ENCODE measurements around the gene TAOK2. TPM values are rescaled to one million over a fixed set of nuclear protein-coding genes. Genes with fewer than 3 reads are reported as not detected.

Gene TAOK2
- total and polyA plus RNA-seq, 2 of the 13 experiments (the other 11 are each of a cell fraction or from before 2014, with no cell fraction given): 17.4 to 43.2 TPM

GRCh38 chr16:29999605-30000004, 25.9 kb downstream of the TAOK2 start:
- Histone ChIP-seq H3K27me3 (ENCODE audit: control insufficient read depth in 1 of 2, insufficient read depth in 2 of 2, low read length in 2 of 2) (peaks cover 0 to 5% of the 10 kb centered on the region in 2 experiments; a peak in 1 of 5 replicates), H3K36me3 (replicated peaks in 1 of 2; ENCODE audit: control insufficient read depth in 1 of 2, insufficient read depth in 2 of 2, low read length in 2 of 2) (peaks cover 0 to 3% of the 10 kb centered on the region in 2 experiments; a peak in 1 of 5 replicates), H4K20me1 (ENCODE audit: insufficient read depth, low read length) (no peaks in the 10 kb centered on the region), H2AFZ (ENCODE audit: low read length) (no peak overlapping the region), H3K9me3 (ENCODE audit: low read length) (no peaks in the 10 kb centered on the region), H3K79me2 (ENCODE audit: insufficient read depth, low read length) (peaks cover 9% of the 10 kb centered on the region), H3K9ac (ENCODE audit: insufficient read depth, low read depth, low read length) (no peak overlapping the region), H3K27ac (ENCODE audit: extremely low read length, insufficient read depth, low read length) (no peak overlapping the region), H3K4me1 (ENCODE audit: insufficient read depth, low read length) (peaks cover 21% of the 10 kb centered on the region), H3K4me3 (replicated peaks in 1 of 3; ENCODE audit: insufficient read depth in 1 of 3, low read depth in 2 of 3, low read length in 3 of 3) (no peak overlapping the region), H3K4me2 (ENCODE audit: low read depth, low read length) (no peak overlapping the region)
- in situ Hi-C loops (cut with HindIII; ENCODE audit: extremely low pct_ligation_motif_present, low pct_unique_long_range_greater_than_20kb) (loop anchor here (10.0 kb wide), 1 partner anchor 135 kb away; the partner anchor contains the start of gene CDIPT), intact Hi-C loops (cut with micrococcal nuclease; ENCODE audit: unreplicated experiment) (loop anchor here (5.0 kb wide), 1 partner anchor 37 kb away; the partner anchor contains the start of gene TMEM219)
- no TSS peak for BruUV-seq (replicated peaks)
- no peak for TF ChIP-seq RFXANK (CRISPR knock-in tag; IDR thresholded peaks at IDR 0.05)
- peak; percentile 63 for TF ChIP-seq CREB1 (IDR thresholded peaks at IDR 0.05)
- TF ChIP-seq CREB1 (CRISPR knock-in tag; IDR thresholded peaks at IDR 0.05): no peak
- no peak for TF ChIP-seq ZNF430 (CRISPR knock-in tag; IDR thresholded peaks at IDR 0.05)
- no peak for TF ChIP-seq MTERF4 (CRISPR knock-in tag; IDR thresholded peaks at IDR 0.05)
- TF ChIP-seq ATF7 (IDR thresholded peaks at IDR 0.05): peak; percentile 93
- no peak for TF ChIP-seq ATF7 (CRISPR knock-in tag; IDR thresholded peaks at IDR 0.05)
- POLR2A ChIA-PET: no interaction called here
- ATAC-seq (no peak), FAIRE-seq (no peak), DNase-seq (ENCODE audit: low spot score) (no peak)
- CTCF ChIA-PET (ENCODE audit: low intra/inter-chr PET ratio, low total read pairs): no interaction called here
- 95% methylated on average over 6 of the region's 6 CpGs for whole genome bisulfite sequencing (ENCODE audit: low lambda C conversion rate)

All from HepG2 (cell line).